GM18505 (cell line): Measurements from ENCODE around the gene PACSIN1.

ENCODE experiments used
- ATAC-seq: cut with Tn5 transposase; IDR thresholded peaks from one replicate; pipeline ENCODE4 v1.9.1; 2021; ENCODE audit not compliant: unreplicated experiment
- POLR2A ChIP-seq: IDR thresholded peaks from 4 replicates; pipeline ENCODE4 v1.6.1; 2011; ENCODE audit warnings: borderline replicate concordance; ENCODE audit not compliant: insufficient read depth, insufficient read length; ENCODE audit errors: extremely low read depth

PACSIN1 gene

GRCh38 chr6:34572021-34572420 lies 106.1 kb downstream of the PACSIN1 start:
- TF ChIP-seq POLR2A, result no peak
- ATAC-seq, result no peak

GRCh38 chr6:34572585-34572984 lies 106.7 kb downstream of the PACSIN1 start:
- ATAC-seq, result no peak
- TF ChIP-seq POLR2A, result no peak

- no peak for ATAC-seq
- TF ChIP-seq POLR2A, result no peak
Observed at GRCh38 chr6:34573567-34574183, 107.8 kb downstream of the PACSIN1 start.

GRCh38 chr6:34574647-34575293 lies 108.9 kb downstream of the PACSIN1 start:
- no peak for TF ChIP-seq POLR2A
- ATAC-seq, result no peak

- no peak for ATAC-seq
- TF ChIP-seq POLR2A, result no peak
Observed at GRCh38 chr6:34575326-34575725, 109.5 kb downstream of the PACSIN1 start.

- no peak for TF ChIP-seq POLR2A
- no peak for ATAC-seq
Observed at GRCh38 chr6:34576286-34576955, 110.5 kb downstream of the PACSIN1 start.

GRCh38 chr6:34578445-34579262 lies 112.8 kb downstream of the PACSIN1 start:
- no peak for ATAC-seq
- no peak for TF ChIP-seq POLR2A

- ATAC-seq, result no peak
Observed at GRCh38 chr6:34580707-34581560, 115.1 kb downstream of the PACSIN1 start.

GRCh38 chr6:34581561-34581920 lies 115.7 kb downstream of the PACSIN1 start:
- no peak for TF ChIP-seq POLR2A
- no peak for ATAC-seq

More at GRCh38 chr6:34580707-34581560, 115.1 kb downstream of the PACSIN1 start:
- TF ChIP-seq POLR2A, result no peak

GRCh38 chr6:34583461-34583860 lies 117.6 kb downstream of the PACSIN1 start:
- no peak for ATAC-seq
- no peak for TF ChIP-seq POLR2A

- TF ChIP-seq POLR2A, result no peak
- no peak for ATAC-seq
Observed at GRCh38 chr6:34583861-34584604, 118.2 kb downstream of the PACSIN1 start.

GRCh38 chr6:34584694-34585093 lies 118.8 kb downstream of the PACSIN1 start:
- TF ChIP-seq POLR2A, result no peak
- ATAC-seq, result no peak
